Erythroblast (primary cell): ENCODE data around the gene MED13L.
A peak's percentile ranks its signal among the peaks of the same experiment; 100 is the strongest.

Experiments used
- DNase-seq, 2 experiments: peaks; one replicate each; lab custom pipeline; 2025; lab: John Stamatoyannopoulos, UW
- GATA1 ChIP-seq: IDR thresholded peaks from 2 replicates; pipeline ENCODE4 v1.6.1; 2011; ENCODE audit warnings: low read depth, mild to moderate bottlenecking, control low read depth, low read length, moderate library complexity
- POLR2A ChIP-seq: IDR thresholded peaks from 2 replicates; pipeline ENCODE4 v1.6.1; 2011; ENCODE audit warnings: mild to moderate bottlenecking, low read length

MED13L gene

GRCh38 chr12:116027551-116027821, 250.0 kb downstream of the MED13L start:
- DNase-seq = no peak
- TF ChIP-seq GATA1 (no peak), POLR2A (no peak)

GRCh38 chr12:116026768-116027550, 250.5 kb downstream of the MED13L start:
- no peak for DNase-seq
- TF ChIP-seq GATA1 (no peak), POLR2A (no peak)

GRCh38 chr12:116026346-116026745, 251.1 kb downstream of the MED13L start:
- TF ChIP-seq POLR2A (no peak), GATA1 (no peak)
- DNase-seq = no peak

- DNase-seq = no peak
- no peak for TF ChIP-seq POLR2A
Observed at GRCh38 chr12:116024769-116025168, 252.7 kb downstream of the MED13L start.

- TF ChIP-seq POLR2A = no peak
- TF ChIP-seq GATA1 = no peak
Observed at GRCh38 chr12:116019415-116019814, 258.1 kb downstream of the MED13L start.

GRCh38 chr12:116018282-116018681, 259.2 kb downstream of the MED13L start:
- no peak for TF ChIP-seq POLR2A
- no peak for TF ChIP-seq GATA1
- DNase-seq = no peak

More at GRCh38 chr12:116019415-116019814, 258.1 kb downstream of the MED13L start:
- DNase-seq = no peak

GRCh38 chr12:116015525-116015924, 262.0 kb downstream of the MED13L start:
- peak; percentile 21 to 39 for DNase-seq
- no peak for TF ChIP-seq POLR2A
- no peak for TF ChIP-seq GATA1

- DNase-seq = no peak
- TF ChIP-seq GATA1 (no peak), POLR2A (no peak)
Observed at GRCh38 chr12:116012757-116013156, 264.7 kb downstream of the MED13L start.

- TF ChIP-seq GATA1 = no peak
- no peak for TF ChIP-seq POLR2A
- no peak for DNase-seq
Observed at GRCh38 chr12:116011217-116011616, 266.3 kb downstream of the MED13L start.

- no peak for DNase-seq
- TF ChIP-seq GATA1 (no peak), POLR2A (no peak)
Observed at GRCh38 chr12:116010467-116010866, 267.0 kb downstream of the MED13L start.

- no peak for TF ChIP-seq POLR2A
- TF ChIP-seq GATA1 = no peak
- no peak for DNase-seq
Observed at GRCh38 chr12:116009805-116010204, 267.7 kb downstream of the MED13L start.

GRCh38 chr12:116006141-116006540, 271.4 kb downstream of the MED13L start:
- DNase-seq = no peak
- TF ChIP-seq GATA1 = no peak
- TF ChIP-seq POLR2A = no peak

GRCh38 chr12:116002890-116003536, 274.5 kb downstream of the MED13L start:
- TF ChIP-seq POLR2A (no peak), GATA1 (no peak)
- no peak for DNase-seq

- TF ChIP-seq POLR2A = no peak
- TF ChIP-seq GATA1 = no peak
- DNase-seq = no peak
Observed at GRCh38 chr12:116000252-116000651, 277.2 kb downstream of the MED13L start.

- DNase-seq = no peak
- TF ChIP-seq POLR2A (no peak), GATA1 (no peak)
Observed at GRCh38 chr12:115999582-115999981, 277.9 kb downstream of the MED13L start.
